Esophagus squamous epithelium (tissue), 5 donors: ENCODE measurements around the gene NMB. TPM values are rescaled to one million over a fixed set of nuclear protein-coding genes. Genes with fewer than 3 reads are reported as not detected.

Experiments
- DNase-seq: peaks from one replicate; lab custom pipeline; 2025; lab: John Stamatoyannopoulos, UW
- H3K27ac ChIP-seq, 4 donors: fragments of 200-600 bp; sonication (generic); one replicate each; pipeline ENCODE4 v1.5.1; 2016 to 2019; ENCODE audit warnings: mild to moderate bottlenecking in 1 of 4
- H3K27me3 ChIP-seq, 4 donors: fragments of 200-600 bp; sonication (generic); 1 replicate in 3 of 4; 2 replicates in 1 of 4; pipeline versions ENCODE4 v1.5.1 to v1.6.0; 2017 to 2021; ENCODE audit warnings: antibody characterized with exemption in 1 of 4
- H3K36me3 ChIP-seq, 3 donors: fragments of 200-600 bp; sonication (generic); one replicate each; pipeline ENCODE4 v1.5.1; 2016 to 2019
- H3K4me1 ChIP-seq, 3 donors: fragments of 200-600 bp; sonication (generic); one replicate each; pipeline ENCODE4 v1.5.1; 2017 to 2019
- H3K4me3 ChIP-seq, 4 donors: fragments of 200-600 bp; sonication (generic); 1 replicate in 3 of 4; 2 replicates in 1 of 4; pipeline ENCODE4 v1.5.1; 2016 to 2019; ENCODE audit warnings: mild to moderate bottlenecking in 2 of 4, moderate library complexity in 1 of 4
- H3K9me3 ChIP-seq, 3 donors: fragments of 200-600 bp; sonication (generic); one replicate each; pipeline ENCODE4 v1.5.1; 2016 to 2019
- POLR2A ChIP-seq, 4 donors: fragments of 450-650 bp; IDR thresholded peaks; one replicate each; pipeline ENCODE4 v1.6.1; 2017; ENCODE audit warnings: antibody characterized with exemption in 4 of 4, mild to moderate bottlenecking in 4 of 4, moderate library complexity in 3 of 4
- WGBS, 2 donors: methylation state at CpG; one replicate each; pipeline ENCODE4 v1.1.5; 2018; 5-methylcytosine and 5-hydroxymethylcytosine counted together
- intact Hi-C: fragments of 100-400 bp; cut with DNase I; formaldehyde crosslinking; loops from one replicate; pipeline ENCODE4 v1.15.0; 2022
- total RNA-seq, 4 donors: library from RNA; depleted of rRNA; stranded (reverse); fragments of >200 nt; gene quantifications; one replicate each; pipeline ENCODE4 v1.1.0, GENCODE V29; 2016
- TF ChIP-seq, protein P1 (sequence below), 6 experiments: fragments of 450-650 bp in 4 of 6; fragments of 200-600 bp in 2 of 6; sonication (generic) in 2 of 6; IDR thresholded peaks; one replicate each; pipeline ENCODE4 v1.5.1; 2016 to 2019; ENCODE audit warnings: antibody characterized with exemption in 6 of 6, mild to moderate bottlenecking in 4 of 6, moderate library complexity in 4 of 6
- donor health status: DM: yes; HTN: yes; CAD: no.

NMB gene
- total RNA-seq, 4 donors from 2014 or later: 2.3 to 20.6 (median 11.0) TPM

DNA sequence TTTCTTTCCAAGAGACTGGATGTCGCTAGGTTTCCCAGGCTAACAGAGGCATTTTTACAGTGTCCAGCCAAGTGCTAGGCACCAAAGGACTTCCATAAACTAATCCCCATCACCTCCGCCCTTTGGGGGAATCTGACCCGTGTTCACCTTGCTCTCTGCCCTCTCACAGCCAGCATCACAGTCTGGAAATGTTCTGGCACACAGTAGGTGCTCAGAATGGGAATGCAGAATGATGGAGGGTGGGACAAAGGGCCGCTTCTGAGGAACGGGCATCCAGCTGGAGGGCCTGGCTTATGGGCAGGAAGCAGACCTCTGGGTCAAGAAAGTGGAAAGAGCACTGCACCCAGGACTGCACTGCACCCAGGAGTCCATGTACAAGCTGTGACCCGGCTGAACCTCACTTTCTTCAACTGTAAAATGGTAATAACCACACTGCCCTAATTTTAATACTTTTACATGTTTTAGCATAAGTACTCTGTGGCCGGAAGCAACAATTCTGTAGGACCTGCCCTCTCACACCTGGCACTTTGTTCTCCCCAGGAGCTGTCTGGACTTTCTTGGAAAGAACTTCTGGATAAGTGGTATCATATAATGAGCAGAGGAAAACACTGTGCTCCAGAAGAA is 901 bp upstream of the NMB start:
- 8 to 23% methylated on average over 3 to 7 of the region's 7 CpGs for WGBS, 2 donors
- Histone ChIP-seq H3K27me3 (no peaks in the 10 kb centered on the region), H3K27ac (peak overlapping the region; percentile 53 to 82 (median 75)), H3K4me1 (peaks cover 15 to 41% (median 16%) of the 10 kb centered on the region in 3 donors), H3K4me3 (peak overlapping the region; percentile 57 to 92 (median 65)), H3K36me3 (peaks cover 0 to 8% (median 0%) of the 10 kb centered on the region in 3 donors), H3K9me3 (no peaks in the 10 kb centered on the region)
- no peak for DNase-seq
- TF ChIP-seq, protein P1, sequence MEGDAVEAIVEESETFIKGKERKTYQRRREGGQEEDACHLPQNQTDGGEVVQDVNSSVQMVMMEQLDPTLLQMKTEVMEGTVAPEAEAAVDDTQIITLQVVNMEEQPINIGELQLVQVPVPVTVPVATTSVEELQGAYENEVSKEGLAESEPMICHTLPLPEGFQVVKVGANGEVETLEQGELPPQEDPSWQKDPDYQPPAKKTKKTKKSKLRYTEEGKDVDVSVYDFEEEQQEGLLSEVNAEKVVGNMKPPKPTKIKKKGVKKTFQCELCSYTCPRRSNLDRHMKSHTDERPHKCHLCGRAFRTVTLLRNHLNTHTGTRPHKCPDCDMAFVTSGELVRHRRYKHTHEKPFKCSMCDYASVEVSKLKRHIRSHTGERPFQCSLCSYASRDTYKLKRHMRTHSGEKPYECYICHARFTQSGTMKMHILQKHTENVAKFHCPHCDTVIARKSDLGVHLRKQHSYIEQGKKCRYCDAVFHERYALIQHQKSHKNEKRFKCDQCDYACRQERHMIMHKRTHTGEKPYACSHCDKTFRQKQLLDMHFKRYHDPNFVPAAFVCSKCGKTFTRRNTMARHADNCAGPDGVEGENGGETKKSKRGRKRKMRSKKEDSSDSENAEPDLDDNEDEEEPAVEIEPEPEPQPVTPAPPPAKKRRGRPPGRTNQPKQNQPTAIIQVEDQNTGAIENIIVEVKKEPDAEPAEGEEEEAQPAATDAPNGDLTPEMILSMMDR (IDR thresholded peaks at IDR 0.05): no peak
- no peak for TF ChIP-seq POLR2A (IDR thresholded peaks at IDR 0.05)
- intact Hi-C loops: no loop called here

DNA sequence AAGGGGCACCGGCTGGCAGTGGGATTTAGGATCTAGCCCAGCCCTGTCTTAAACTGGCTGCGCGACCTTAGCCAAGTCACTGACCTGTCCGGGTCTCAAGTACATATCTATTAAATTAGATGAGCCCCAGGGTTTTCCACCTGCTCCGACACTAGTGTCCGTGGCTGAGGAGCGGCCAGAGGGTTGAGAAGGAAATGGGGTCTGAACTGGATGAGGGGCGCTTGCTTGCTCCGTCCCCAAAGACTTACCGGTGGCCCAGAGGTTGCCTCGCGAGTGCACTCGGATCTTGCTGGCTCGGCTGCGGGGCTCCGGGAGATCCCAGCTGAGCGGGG is 285 bp downstream of the NMB start:
- DNase-seq: no peak
- peak overlapping the region; percentile 57 to 92 (median 65) for H3K4me3 ChIP-seq
- peaks cover 24 to 51% (median 24%) of the 10 kb centered on the region in 3 donors for H3K4me1 ChIP-seq
- no peaks in the 10 kb centered on the region for H3K9me3 ChIP-seq
- WGBS, 2 donors: 32 to 48% methylated on average over 4 to 5 of the region's 17 CpGs
- H3K27ac ChIP-seq: peak overlapping the region; percentile 71 to 90 (median 80)
- intact Hi-C loops: no loop called here
- H3K36me3 ChIP-seq: no peaks in the 10 kb centered on the region
- no peaks in the 10 kb centered on the region for H3K27me3 ChIP-seq
- no peak for TF ChIP-seq POLR2A (IDR thresholded peaks at IDR 0.05)
- TF ChIP-seq, protein P1 (IDR thresholded peaks at IDR 0.05): no peak

DNA sequence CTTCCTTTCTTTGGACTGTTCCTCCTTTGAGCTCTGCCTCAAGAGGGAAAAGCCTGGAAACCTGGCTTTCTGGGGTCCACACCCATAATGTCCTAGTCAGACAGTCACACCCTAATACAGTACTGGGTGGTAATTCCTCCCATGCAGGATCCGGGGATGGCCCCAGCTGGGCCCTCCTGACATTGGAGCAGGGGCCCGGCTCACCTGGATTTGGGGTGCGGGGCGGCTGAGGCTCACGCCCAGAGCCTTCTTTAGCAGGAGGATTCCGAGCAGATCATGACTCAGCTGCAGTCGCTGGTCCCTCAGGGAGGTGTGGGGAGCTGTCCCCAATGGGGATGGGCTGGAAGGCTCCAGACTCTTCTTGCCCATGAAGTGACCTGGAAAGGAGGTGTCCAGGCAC is 1.0 kb downstream of the NMB start:
- Histone ChIP-seq H3K27ac (no peak overlapping the region), H3K36me3 (peaks cover 0 to 5% (median 0%) of the 10 kb centered on the region in 3 donors), H3K9me3 (no peaks in the 10 kb centered on the region), H3K27me3 (no peaks in the 10 kb centered on the region), H3K4me1 (peaks cover 24 to 58% (median 24%) of the 10 kb centered on the region in 3 donors), H3K4me3 (peak overlapping the region in 1 of 4 donors; percentile 57)
- TF ChIP-seq POLR2A (IDR thresholded peaks at IDR 0.05): no peak
- TF ChIP-seq, protein P1 (IDR thresholded peaks at IDR 0.05): no peak
- 43% methylated on average over 3 of the region's 7 CpGs; no CpG with 5 or more reads in 1 of the 2 donors for WGBS, 2 donors
- no peak for DNase-seq
- intact Hi-C loops: no loop called here

DNA sequence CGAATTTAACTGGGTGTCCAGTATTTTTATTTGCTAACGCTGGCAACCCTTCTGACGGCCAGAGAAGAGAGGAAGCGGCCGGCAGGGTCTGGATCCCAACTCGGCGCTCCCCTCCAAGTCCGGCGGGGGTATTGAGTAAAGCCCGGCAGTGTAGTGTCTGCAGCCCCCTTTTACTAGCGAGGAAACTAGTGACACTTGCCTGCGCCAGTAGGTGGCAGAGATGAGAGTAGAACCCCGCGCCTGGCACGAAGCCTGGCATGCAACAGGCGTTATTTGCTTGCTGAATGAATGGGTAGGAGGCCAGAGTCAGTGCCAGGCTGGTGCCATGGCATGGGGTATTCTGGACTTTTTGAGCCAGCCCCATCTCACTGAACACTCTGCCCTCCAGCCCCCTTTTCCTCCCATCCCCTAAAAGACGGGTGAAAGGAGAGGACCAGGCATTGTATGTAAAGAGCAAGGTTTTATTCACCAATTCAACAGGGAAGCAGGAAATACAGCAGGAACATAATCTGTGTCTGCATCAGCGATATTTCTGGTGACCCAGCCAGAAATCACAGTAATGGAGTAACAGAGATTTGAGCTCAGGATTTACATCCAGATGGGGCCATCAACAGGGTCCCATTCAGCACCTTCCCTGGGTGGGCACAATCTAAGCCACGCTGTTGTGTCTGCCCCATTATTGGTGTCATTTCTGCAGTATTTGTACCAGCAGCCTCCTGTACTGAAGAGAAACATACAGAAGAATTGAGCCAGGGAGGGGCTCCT is 3.1 kb downstream of the NMB start:
- peak; percentile 31 for DNase-seq
- peak overlapping the region; percentile 63 to 94 (median 82) for H3K4me3 ChIP-seq
- H3K4me1 ChIP-seq: peaks cover 24 to 71% (median 24%) of the 10 kb centered on the region in 3 donors
- intact Hi-C loops: no loop called here
- no peaks in the 10 kb centered on the region for H3K27me3 ChIP-seq
- TF ChIP-seq POLR2A (IDR thresholded peaks at IDR 0.05): no peak
- TF ChIP-seq, protein P1 (IDR thresholded peaks at IDR 0.05): peak; percentile 54 to 82 (median 59)
- peaks cover 0 to 26% (median 9%) of the 10 kb centered on the region in 3 donors for H3K36me3 ChIP-seq
- 0 to 7% methylated on average over 12 to 13 of the region's 19 CpGs for WGBS, 2 donors
- peak overlapping the region; percentile 83 to 92 (median 90) for H3K27ac ChIP-seq
- H3K9me3 ChIP-seq: no peaks in the 10 kb centered on the region
